GM23338 (cell line): Measurements from ENCODE around the gene CRACR2B. TPM values are rescaled to one million over a fixed set of nuclear protein-coding genes. Genes with fewer than 3 reads are reported as not detected.

Source experiments
- ATAC-seq: fragments of 200-7000 bp; cut with Tn5 transposase; 3 replicates; pipeline ENCODE4 v1.9.1; 2020
- DNase-seq: peaks from one replicate; pipeline ENCODE4 v3.0.0-alpha.2; 2015; ENCODE audit warnings: low spot score
- H2AFZ ChIP-seq: fragments of 200-600 bp; sonication (generic); 2 replicates; pipeline ENCODE4 v1.8.0; 2016; ENCODE audit warnings: antibody characterized with exemption, mild to moderate bottlenecking, moderate library complexity
- H3F3A ChIP-seq: fragments of 200-600 bp; sonication (generic); replicated peaks from 2 replicates; pipeline ENCODE4 v1.8.0; 2017; ENCODE audit warnings: antibody characterized with exemption, mixed run types, low read depth
- H3K27ac ChIP-seq: fragments of 200-600 bp; sonication (generic); 2 replicates; pipeline ENCODE4 v1.6.1; 2016; ENCODE audit warnings: low read depth
- H3K27me3 ChIP-seq: fragments of 200-600 bp; sonication (generic); 2 replicates; pipeline ENCODE4 v1.8.0; 2016; ENCODE audit warnings: mild to moderate bottlenecking, mixed run types, moderate library complexity; ENCODE audit not compliant: insufficient read depth
- H3K36me3 ChIP-seq: fragments of 200-600 bp; sonication (generic); 2 replicates; pipeline ENCODE4 v1.8.0; 2016; ENCODE audit warnings: mild to moderate bottlenecking; ENCODE audit not compliant: insufficient read depth
- H3K4me1 ChIP-seq: fragments of 200-600 bp; sonication (generic); 2 replicates; pipeline ENCODE4 v1.8.0; 2016; ENCODE audit warnings: mild to moderate bottlenecking, moderate library complexity; ENCODE audit not compliant: insufficient read depth
- H3K4me2 ChIP-seq: fragments of 200-600 bp; sonication (generic); 2 replicates; pipeline ENCODE4 v1.7.1; 2017; ENCODE audit warnings: mixed run types
- H3K4me3 ChIP-seq: fragments of 200-600 bp; sonication (generic); 2 replicates; pipeline ENCODE4 v1.6.1; 2016; ENCODE audit warnings: mixed run types
- H3K79me2 ChIP-seq: fragments of 200-600 bp; sonication (generic); replicated peaks from 2 replicates; pipeline ENCODE4 v1.8.0; 2017; ENCODE audit warnings: mild to moderate bottlenecking; ENCODE audit not compliant: insufficient read depth
- H3K9me2 ChIP-seq: fragments of 200-600 bp; sonication (generic); 2 replicates; pipeline ENCODE4 v1.8.0; 2017; ENCODE audit not compliant: insufficient read depth
- H4K20me1 ChIP-seq: fragments of 200-600 bp; sonication (generic); replicated peaks from 2 replicates; pipeline ENCODE4 v1.8.0; 2017; ENCODE audit warnings: mild to moderate bottlenecking; ENCODE audit not compliant: insufficient read depth
- H3K27ac Mint-ChIP-seq: 2 replicates; pipeline ENCODE4 v1.8.0; 2020; ENCODE audit warnings: inconsistent platforms, mild to moderate bottlenecking, moderate library complexity, mixed read lengths
- H3K27me3 Mint-ChIP-seq: 3 replicates; pipeline ENCODE4 v1.8.0; 2022; ENCODE audit warnings: low read depth, mild to moderate bottlenecking, moderate library complexity, mixed read lengths, inconsistent platforms; ENCODE audit not compliant: insufficient read depth, poor library complexity
- H3K36me3 Mint-ChIP-seq: 3 replicates; pipeline ENCODE4 v1.8.0; 2021; ENCODE audit warnings: low read depth, mild to moderate bottlenecking, inconsistent platforms, moderate library complexity, mixed read lengths
- H3K4me1 Mint-ChIP-seq: 3 replicates; pipeline ENCODE4 v1.8.0; 2020; ENCODE audit warnings: mild to moderate bottlenecking, inconsistent platforms, mixed read lengths
- H3K4me3 Mint-ChIP-seq: 3 replicates; pipeline ENCODE4 v1.8.0; 2021; ENCODE audit warnings: moderate library complexity, mild to moderate bottlenecking, inconsistent platforms, mixed read lengths
- H3K9me3 Mint-ChIP-seq: 3 replicates; pipeline ENCODE4 v1.8.0; 2020; ENCODE audit warnings: moderate library complexity, mild to moderate bottlenecking, inconsistent platforms, mixed read lengths
- EZH2phosphoT487 ChIP-seq: fragments of 200-600 bp; sonication (generic); IDR thresholded peaks from one replicate; pipeline ENCODE4 v1.8.1; 2018; ENCODE audit warnings: antibody characterized with exemption; ENCODE audit not compliant: unreplicated experiment
- NANOG ChIP-seq: IDR thresholded peaks from 2 replicates; pipeline ENCODE4 v1.6.1; 2016; ENCODE audit warnings: antibody characterized with exemption, borderline replicate concordance
- POLR2AphosphoS5 ChIP-seq: IDR thresholded peaks from 2 replicates; pipeline ENCODE4 v1.6.1; 2016; ENCODE audit warnings: antibody characterized with exemption, low read depth
- STAT1 ChIP-seq: IDR thresholded peaks from one replicate; pipeline ENCODE4 v1.6.1; 2016; ENCODE audit warnings: antibody characterized with exemption; ENCODE audit not compliant: unreplicated experiment
- ZNF114 ChIP-seq: fragments of 250-450 bp; sonication (Bioruptor Pico); IDR thresholded peaks from 2 replicates; pipeline ENCODE4 v1.5.0; 2020; ENCODE audit warnings: mild to moderate bottlenecking, moderate library complexity
- polyA plus RNA-seq: library from polyadenylated mRNA; unstranded; fragments of >200 nt; fragmentation: Nextera tagmentation; extraction: Ambion mirVana; gene quantifications from 2 replicates; pipeline ENCODE4 v1.2.1, GENCODE V29; 2016
- total RNA-seq: library from RNA; depleted of rRNA; stranded (reverse); fragments of >200 nt; shearing (Covaris generic); gene quantifications from 2 replicates; pipeline ENCODE4 v1.2.3, GENCODE V29; 2014
- TF ChIP-seq, protein P1 (sequence below): fragments of 250-450 bp; sonication (Bioruptor Pico); IDR thresholded peaks from 2 replicates; pipeline ENCODE4 v1.5.0; 2020; ENCODE audit warnings: mild to moderate bottlenecking, moderate library complexity
- TF ChIP-seq, protein P2 (sequence below): IDR thresholded peaks from one replicate; pipeline ENCODE4 v1.6.1; 2018; ENCODE audit warnings: antibody characterized with exemption; ENCODE audit not compliant: unreplicated experiment

CRACR2B gene
- total and polyA plus RNA-seq, 2 experiments from 2014 or later, result 55.9 to 64.1 TPM

DNA sequence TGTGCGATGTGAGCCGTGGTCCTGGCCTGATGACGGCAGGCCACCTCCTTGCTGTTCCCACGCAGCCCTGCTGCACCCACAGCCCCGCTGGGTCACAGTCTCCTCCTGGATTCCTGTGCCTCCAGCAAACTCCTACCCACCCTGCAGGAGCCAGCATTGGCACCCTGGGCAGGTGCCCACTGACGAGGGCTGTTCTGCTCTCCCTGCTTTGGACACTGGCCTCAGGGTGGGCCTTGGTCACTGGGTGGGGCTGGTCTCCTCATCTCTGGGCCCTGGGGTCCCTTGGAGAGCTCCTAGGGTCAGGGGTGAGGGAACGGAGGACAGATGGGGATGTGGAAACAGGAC lies 27.6 kb downstream of the CRACR2B start (continued):
- TF ChIP-seq, protein P1, sequence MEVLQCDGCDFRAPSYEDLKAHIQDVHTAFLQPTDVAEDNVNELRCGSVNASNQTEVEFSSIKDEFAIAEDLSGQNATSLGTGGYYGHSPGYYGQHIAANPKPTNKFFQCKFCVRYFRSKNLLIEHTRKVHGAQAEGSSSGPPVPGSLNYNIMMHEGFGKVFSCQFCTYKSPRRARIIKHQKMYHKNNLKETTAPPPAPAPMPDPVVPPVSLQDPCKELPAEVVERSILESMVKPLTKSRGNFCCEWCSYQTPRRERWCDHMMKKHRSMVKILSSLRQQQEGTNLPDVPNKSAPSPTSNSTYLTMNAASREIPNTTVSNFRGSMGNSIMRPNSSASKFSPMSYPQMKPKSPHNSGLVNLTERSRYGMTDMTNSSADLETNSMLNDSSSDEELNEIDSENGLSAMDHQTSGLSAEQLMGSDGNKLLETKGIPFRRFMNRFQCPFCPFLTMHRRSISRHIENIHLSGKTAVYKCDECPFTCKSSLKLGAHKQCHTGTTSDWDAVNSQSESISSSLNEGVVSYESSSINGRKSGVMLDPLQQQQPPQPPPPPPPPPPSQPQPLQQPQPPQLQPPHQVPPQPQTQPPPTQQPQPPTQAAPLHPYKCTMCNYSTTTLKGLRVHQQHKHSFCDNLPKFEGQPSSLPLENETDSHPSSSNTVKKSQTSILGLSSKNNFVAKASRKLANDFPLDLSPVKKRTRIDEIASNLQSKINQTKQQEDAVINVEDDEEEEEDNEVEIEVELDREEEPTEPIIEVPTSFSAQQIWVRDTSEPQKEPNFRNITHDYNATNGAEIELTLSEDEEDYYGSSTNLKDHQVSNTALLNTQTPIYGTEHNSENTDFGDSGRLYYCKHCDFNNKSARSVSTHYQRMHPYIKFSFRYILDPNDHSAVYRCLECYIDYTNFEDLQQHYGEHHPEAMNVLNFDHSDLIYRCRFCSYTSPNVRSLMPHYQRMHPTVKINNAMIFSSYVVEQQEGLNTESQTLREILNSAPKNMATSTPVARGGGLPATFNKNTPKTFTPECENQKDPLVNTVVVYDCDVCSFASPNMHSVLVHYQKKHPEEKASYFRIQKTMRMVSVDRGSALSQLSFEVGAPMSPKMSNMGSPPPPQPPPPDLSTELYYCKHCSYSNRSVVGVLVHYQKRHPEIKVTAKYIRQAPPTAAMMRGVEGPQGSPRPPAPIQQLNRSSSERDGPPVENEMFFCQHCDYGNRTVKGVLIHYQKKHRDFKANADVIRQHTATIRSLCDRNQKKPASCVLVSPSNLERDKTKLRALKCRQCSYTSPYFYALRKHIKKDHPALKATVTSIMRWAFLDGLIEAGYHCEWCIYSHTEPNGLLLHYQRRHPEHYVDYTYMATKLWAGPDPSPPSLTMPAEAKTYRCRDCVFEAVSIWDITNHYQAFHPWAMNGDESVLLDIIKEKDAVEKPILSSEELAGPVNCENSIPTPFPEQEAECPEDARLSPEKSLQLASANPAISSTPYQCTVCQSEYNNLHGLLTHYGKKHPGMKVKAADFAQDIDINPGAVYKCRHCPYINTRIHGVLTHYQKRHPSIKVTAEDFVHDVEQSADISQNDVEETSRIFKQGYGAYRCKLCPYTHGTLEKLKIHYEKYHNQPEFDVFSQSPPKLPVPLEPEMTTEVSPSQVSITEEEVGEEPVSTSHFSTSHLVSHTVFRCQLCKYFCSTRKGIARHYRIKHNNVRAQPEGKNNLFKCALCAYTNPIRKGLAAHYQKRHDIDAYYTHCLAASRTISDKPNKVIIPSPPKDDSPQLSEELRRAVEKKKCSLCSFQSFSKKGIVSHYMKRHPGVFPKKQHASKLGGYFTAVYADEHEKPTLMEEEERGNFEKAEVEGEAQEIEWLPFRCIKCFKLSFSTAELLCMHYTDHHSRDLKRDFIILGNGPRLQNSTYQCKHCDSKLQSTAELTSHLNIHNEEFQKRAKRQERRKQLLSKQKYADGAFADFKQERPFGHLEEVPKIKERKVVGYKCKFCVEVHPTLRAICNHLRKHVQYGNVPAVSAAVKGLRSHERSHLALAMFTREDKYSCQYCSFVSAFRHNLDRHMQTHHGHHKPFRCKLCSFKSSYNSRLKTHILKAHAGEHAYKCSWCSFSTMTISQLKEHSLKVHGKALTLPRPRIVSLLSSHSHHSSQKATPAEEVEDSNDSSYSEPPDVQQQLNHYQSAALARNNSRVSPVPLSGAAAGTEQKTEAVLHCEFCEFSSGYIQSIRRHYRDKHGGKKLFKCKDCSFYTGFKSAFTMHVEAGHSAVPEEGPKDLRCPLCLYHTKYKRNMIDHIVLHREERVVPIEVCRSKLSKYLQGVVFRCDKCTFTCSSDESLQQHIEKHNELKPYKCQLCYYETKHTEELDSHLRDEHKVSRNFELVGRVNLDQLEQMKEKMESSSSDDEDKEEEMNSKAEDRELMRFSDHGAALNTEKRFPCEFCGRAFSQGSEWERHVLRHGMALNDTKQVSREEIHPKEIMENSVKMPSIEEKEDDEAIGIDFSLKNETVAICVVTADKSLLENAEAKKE (CRISPR knock-in tag), result no peak
- TF ChIP-seq, protein P2, sequence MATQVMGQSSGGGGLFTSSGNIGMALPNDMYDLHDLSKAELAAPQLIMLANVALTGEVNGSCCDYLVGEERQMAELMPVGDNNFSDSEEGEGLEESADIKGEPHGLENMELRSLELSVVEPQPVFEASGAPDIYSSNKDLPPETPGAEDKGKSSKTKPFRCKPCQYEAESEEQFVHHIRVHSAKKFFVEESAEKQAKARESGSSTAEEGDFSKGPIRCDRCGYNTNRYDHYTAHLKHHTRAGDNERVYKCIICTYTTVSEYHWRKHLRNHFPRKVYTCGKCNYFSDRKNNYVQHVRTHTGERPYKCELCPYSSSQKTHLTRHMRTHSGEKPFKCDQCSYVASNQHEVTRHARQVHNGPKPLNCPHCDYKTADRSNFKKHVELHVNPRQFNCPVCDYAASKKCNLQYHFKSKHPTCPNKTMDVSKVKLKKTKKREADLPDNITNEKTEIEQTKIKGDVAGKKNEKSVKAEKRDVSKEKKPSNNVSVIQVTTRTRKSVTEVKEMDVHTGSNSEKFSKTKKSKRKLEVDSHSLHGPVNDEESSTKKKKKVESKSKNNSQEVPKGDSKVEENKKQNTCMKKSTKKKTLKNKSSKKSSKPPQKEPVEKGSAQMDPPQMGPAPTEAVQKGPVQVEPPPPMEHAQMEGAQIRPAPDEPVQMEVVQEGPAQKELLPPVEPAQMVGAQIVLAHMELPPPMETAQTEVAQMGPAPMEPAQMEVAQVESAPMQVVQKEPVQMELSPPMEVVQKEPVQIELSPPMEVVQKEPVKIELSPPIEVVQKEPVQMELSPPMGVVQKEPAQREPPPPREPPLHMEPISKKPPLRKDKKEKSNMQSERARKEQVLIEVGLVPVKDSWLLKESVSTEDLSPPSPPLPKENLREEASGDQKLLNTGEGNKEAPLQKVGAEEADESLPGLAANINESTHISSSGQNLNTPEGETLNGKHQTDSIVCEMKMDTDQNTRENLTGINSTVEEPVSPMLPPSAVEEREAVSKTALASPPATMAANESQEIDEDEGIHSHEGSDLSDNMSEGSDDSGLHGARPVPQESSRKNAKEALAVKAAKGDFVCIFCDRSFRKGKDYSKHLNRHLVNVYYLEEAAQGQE, result no peak
- TF ChIP-seq POLR2AphosphoS5, result no peak
- no peak for TF ChIP-seq STAT1

- no peak overlapping the region for H3K27ac Mint-ChIP-seq
- peaks cover 3% of the 10 kb centered on the region; the same call in 1 of the 3 replicates for H3K36me3 Mint-ChIP-seq
- H3K9me3 Mint-ChIP-seq, result no peaks in the 10 kb centered on the region
- Histone ChIP-seq H3K36me3 (no peaks in the 10 kb centered on the region), H3K79me2 (0 out of 2 replicates have a peak, but pooled peaks cover 3% of the 10 kb centered on the region), H3K9me2 (no peaks in the 10 kb centered on the region), H4K20me1 (peaks cover 25% of the 10 kb centered on the region), H3K27ac (no peak overlapping the region), H3K27me3 (no peaks in the 10 kb centered on the region), H3F3A (peaks cover 7% of the 10 kb centered on the region), H3K4me1 (peaks cover 20% of the 10 kb centered on the region), H2AFZ (no peak overlapping the region), H3K4me3 (no peak overlapping the region), H3K4me2 (no peak overlapping the region)
- H3K4me1 Mint-ChIP-seq, result peaks cover 31% of the 10 kb centered on the region
- DNase-seq (no peak), ATAC-seq (no peak)
- H3K27me3 Mint-ChIP-seq, result peaks cover 19% of the 10 kb centered on the region
- no peak overlapping the region; the same call in 2 of the 3 replicates for H3K4me3 Mint-ChIP-seq
- TF ChIP-seq, protein P2, result no peak
- no peak for TF ChIP-seq ZNF114 (CRISPR knock-in tag)
- TF ChIP-seq POLR2AphosphoS5, result no peak
- TF ChIP-seq NANOG, result no peak
- TF ChIP-seq EZH2phosphoT487, result no peak
Observed at GRCh38 chr11:855796-856195, 28.1 kb downstream of the CRACR2B start.
